ENCODE measurements around the gene ZCCHC8.
"Not testable (repeated sequence)": the region's sequence is repeated elsewhere in the genome, so short reads cannot be mapped to it uniquely, and the experiment has no call there.

DNA sequence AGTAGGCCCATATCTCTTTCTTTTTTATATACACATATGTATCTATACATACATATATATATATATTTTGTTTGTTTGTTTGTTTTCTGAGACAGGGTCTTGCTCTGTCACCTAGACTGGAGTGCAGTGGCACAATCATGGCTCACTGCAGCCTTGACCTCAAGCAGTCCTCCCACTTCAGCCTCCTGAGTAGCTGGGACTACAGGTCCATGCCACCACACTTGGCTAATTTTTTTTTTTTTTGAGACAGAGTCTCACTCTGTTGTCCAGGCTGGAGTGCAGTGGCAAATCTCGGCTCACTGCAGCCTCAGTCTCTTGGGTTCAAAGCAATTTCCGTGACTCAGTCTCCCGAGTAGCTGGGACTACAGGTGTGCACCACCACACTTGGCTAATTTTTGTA lies 12.9 kb downstream of the ZCCHC8 start:
- not testable (repeated sequence) for TF ChIP-seq EZH2 (IDR thresholded peaks at IDR 0.05; ENCODE audit: low read length, missing control alignments)
- TF ChIP-seq, protein P1, sequence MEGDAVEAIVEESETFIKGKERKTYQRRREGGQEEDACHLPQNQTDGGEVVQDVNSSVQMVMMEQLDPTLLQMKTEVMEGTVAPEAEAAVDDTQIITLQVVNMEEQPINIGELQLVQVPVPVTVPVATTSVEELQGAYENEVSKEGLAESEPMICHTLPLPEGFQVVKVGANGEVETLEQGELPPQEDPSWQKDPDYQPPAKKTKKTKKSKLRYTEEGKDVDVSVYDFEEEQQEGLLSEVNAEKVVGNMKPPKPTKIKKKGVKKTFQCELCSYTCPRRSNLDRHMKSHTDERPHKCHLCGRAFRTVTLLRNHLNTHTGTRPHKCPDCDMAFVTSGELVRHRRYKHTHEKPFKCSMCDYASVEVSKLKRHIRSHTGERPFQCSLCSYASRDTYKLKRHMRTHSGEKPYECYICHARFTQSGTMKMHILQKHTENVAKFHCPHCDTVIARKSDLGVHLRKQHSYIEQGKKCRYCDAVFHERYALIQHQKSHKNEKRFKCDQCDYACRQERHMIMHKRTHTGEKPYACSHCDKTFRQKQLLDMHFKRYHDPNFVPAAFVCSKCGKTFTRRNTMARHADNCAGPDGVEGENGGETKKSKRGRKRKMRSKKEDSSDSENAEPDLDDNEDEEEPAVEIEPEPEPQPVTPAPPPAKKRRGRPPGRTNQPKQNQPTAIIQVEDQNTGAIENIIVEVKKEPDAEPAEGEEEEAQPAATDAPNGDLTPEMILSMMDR (conservative IDR thresholded peaks at IDR 0.05 in 1 of 2, IDR thresholded peaks at IDR 0.05 in 1 of 2; ENCODE audit: low read depth in 1 of 2, low read length in 2 of 2): not testable (repeated sequence)

Data from fibroblast of lung (primary cell).